ENCODE measurements around the gene B3GAT2. TPM values are rescaled to one million over a fixed set of nuclear protein-coding genes. Genes with fewer than 3 reads are reported as not detected.
A peak's percentile ranks its signal among the peaks of the same experiment; 100 is the strongest.

The B3GAT2 gene
- total and polyA plus RNA-seq, 2 experiments from 2014 or later = 0.17 to 0.82 TPM

- Histone ChIP-seq H3K4me2 (peak overlapping the region; percentile 100), H3K4me1 (ENCODE audit: insufficient read depth) (peaks cover 8% of the 10 kb centered on the region), H4K20me1 (ENCODE audit: insufficient read depth, poor library complexity, severe bottlenecking) (no peaks in the 10 kb centered on the region), H3K27me3 (peaks cover 81% of the 10 kb centered on the region), H3K4me3 (peak overlapping the region; percentile 77), H3K9me3 (ENCODE audit: low read depth) (no peaks in the 10 kb centered on the region), H3K27ac (no peak overlapping the region), H3K79me2 (no peaks in the 10 kb centered on the region), H2AFZ (peak overlapping the region; percentile 76), H3K36me3 (replicated peaks; ENCODE audit: insufficient read depth, low read depth) (no peaks in the 10 kb centered on the region), H3K9me2 (replicated peaks; ENCODE audit: insufficient read depth) (no peaks in the 10 kb centered on the region)
- TF ChIP-seq, protein P1, sequence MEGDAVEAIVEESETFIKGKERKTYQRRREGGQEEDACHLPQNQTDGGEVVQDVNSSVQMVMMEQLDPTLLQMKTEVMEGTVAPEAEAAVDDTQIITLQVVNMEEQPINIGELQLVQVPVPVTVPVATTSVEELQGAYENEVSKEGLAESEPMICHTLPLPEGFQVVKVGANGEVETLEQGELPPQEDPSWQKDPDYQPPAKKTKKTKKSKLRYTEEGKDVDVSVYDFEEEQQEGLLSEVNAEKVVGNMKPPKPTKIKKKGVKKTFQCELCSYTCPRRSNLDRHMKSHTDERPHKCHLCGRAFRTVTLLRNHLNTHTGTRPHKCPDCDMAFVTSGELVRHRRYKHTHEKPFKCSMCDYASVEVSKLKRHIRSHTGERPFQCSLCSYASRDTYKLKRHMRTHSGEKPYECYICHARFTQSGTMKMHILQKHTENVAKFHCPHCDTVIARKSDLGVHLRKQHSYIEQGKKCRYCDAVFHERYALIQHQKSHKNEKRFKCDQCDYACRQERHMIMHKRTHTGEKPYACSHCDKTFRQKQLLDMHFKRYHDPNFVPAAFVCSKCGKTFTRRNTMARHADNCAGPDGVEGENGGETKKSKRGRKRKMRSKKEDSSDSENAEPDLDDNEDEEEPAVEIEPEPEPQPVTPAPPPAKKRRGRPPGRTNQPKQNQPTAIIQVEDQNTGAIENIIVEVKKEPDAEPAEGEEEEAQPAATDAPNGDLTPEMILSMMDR (IDR thresholded peaks at IDR 0.05; ENCODE audit: poor library complexity) = no peak
- TF ChIP-seq EZH2 (IDR thresholded peaks at IDR 0.05; ENCODE audit: borderline replicate concordance) (no peak), EZH2phosphoT487 (IDR thresholded peaks at IDR 0.05; ENCODE audit: low read depth, severe bottlenecking, unreplicated experiment) (no peak)
- WGBS (ENCODE audit: low lambda C conversion rate, missing lambda C conversion rate) = 10% methylated on average over 19 of the region's 19 CpGs
- DNase-seq (ENCODE audit: low spot score) = no peak
Observed at GRCh38 chr6:70957284-70957617, 391 bp upstream of the B3GAT2 start.

GRCh38 chr6:70956191-70956450, 739 bp downstream of the B3GAT2 start:
- Histone ChIP-seq H3K36me3 (replicated peaks; ENCODE audit: insufficient read depth, low read depth) (no peaks in the 10 kb centered on the region), H4K20me1 (ENCODE audit: insufficient read depth, poor library complexity, severe bottlenecking) (no peaks in the 10 kb centered on the region), H3K4me1 (ENCODE audit: insufficient read depth) (peaks cover 8% of the 10 kb centered on the region), H3K27ac (no peak overlapping the region), H3K79me2 (no peaks in the 10 kb centered on the region), H2AFZ (peak overlapping the region; percentile 76), H3K9me2 (replicated peaks; ENCODE audit: insufficient read depth) (no peaks in the 10 kb centered on the region), H3K9me3 (ENCODE audit: low read depth) (no peaks in the 10 kb centered on the region), H3K4me2 (peak overlapping the region; percentile 100), H3K4me3 (peak overlapping the region; percentile 77), H3K27me3 (peaks cover 90% of the 10 kb centered on the region)
- no peak for DNase-seq (ENCODE audit: low spot score)
- 1% methylated on average over 23 of the region's 27 CpGs for WGBS (ENCODE audit: low lambda C conversion rate, missing lambda C conversion rate)
- TF ChIP-seq, protein P1 (IDR thresholded peaks at IDR 0.05; ENCODE audit: poor library complexity) = no peak
- TF ChIP-seq EZH2 (IDR thresholded peaks at IDR 0.05; ENCODE audit: borderline replicate concordance) = no peak

GRCh38 chr6:70955441-70956190, 1.2 kb downstream of the B3GAT2 start:
- H3K4me3 ChIP-seq = peak overlapping the region; percentile 77
- H3K4me2 ChIP-seq = peak overlapping the region; percentile 100
- DNase-seq (ENCODE audit: low spot score) = peak; percentile 94
- H3K4me1 ChIP-seq (ENCODE audit: insufficient read depth) = peaks cover 8% of the 10 kb centered on the region
- no peak for TF ChIP-seq EZH2phosphoT487 (IDR thresholded peaks at IDR 0.05; ENCODE audit: low read depth, severe bottlenecking, unreplicated experiment)
- TF ChIP-seq, protein P1 (IDR thresholded peaks at IDR 0.05; ENCODE audit: poor library complexity) = peak; percentile 88
- no peak for TF ChIP-seq EZH2 (IDR thresholded peaks at IDR 0.05; ENCODE audit: borderline replicate concordance)
- no peaks in the 10 kb centered on the region for H3K79me2 ChIP-seq
- peaks cover 92% of the 10 kb centered on the region for H3K27me3 ChIP-seq
- H4K20me1 ChIP-seq (ENCODE audit: insufficient read depth, poor library complexity, severe bottlenecking) = no peaks in the 10 kb centered on the region
- WGBS (ENCODE audit: low lambda C conversion rate, missing lambda C conversion rate) = 1% methylated on average over 58 of the region's 65 CpGs
- no peaks in the 10 kb centered on the region for H3K36me3 ChIP-seq (replicated peaks; ENCODE audit: insufficient read depth, low read depth)
- H3K27ac ChIP-seq = no peak overlapping the region
- peak overlapping the region; percentile 89 for H2AFZ ChIP-seq
- H3K9me3 ChIP-seq (ENCODE audit: low read depth) = no peaks in the 10 kb centered on the region
- H3K9me2 ChIP-seq (replicated peaks; ENCODE audit: insufficient read depth) = no peaks in the 10 kb centered on the region

All from hepatocyte (in vitro differentiated cells).